BJ (cell line): ENCODE measurements around the gene MANF. TPM values are rescaled to one million over a fixed set of nuclear protein-coding genes. Genes with fewer than 3 reads are reported as not detected.

ENCODE experiments used
- CTCF ChIA-PET: fragments of 350-600 bp; formaldehyde crosslinking; extraction: SDS; loops from one replicate; lab custom pipeline; 2021; ENCODE audit warnings: antibody characterized with exemption, inconsistent platforms; lab: Yijun Ruan, JAX
- POLR2A ChIA-PET: fragments of 300-600 bp; sonication (Branson Sonifier 250); formaldehyde crosslinking; extraction: SDS; loops from one replicate; lab custom pipeline; 2021; ENCODE audit warnings: antibody characterized with exemption; lab: Charles Lee
- DNase-seq: peaks from one replicate; pipeline ENCODE4 v3.0.0-alpha.2; 2011; ENCODE audit warnings: low read depth
- H3K27me3 ChIP-seq: 2 replicates; pipeline ENCODE4 v1.6.0; 2011; ENCODE audit warnings: low read length; ENCODE audit not compliant: control insufficient read depth, insufficient read depth
- H3K36me3 ChIP-seq: 2 replicates; pipeline ENCODE4 v1.5.1; 2011; ENCODE audit warnings: low read length; ENCODE audit not compliant: control insufficient read depth, insufficient read depth
- H3K4me3 ChIP-seq: 2 replicates; pipeline ENCODE4 v1.5.1; 2011; ENCODE audit warnings: low read depth, mild to moderate bottlenecking, control low read depth, low read length
- CTCF ChIP-seq: IDR thresholded peaks from 2 replicates; pipeline ENCODE4 v1.5.1; 2011; ENCODE audit warnings: low read depth, mild to moderate bottlenecking, control low read depth, inconsistent platforms, low read length, moderate library complexity; ENCODE audit not compliant: insufficient read depth
- polyA plus RNA-seq: library from polyadenylated mRNA; depleted of rRNA; stranded (reverse); fragments of >200 nt; gene quantifications from 2 replicates; pipeline ENCODE4 v1.2.3, GENCODE V29; 2011

Gene MANF
- polyA plus RNA-seq, 1 experiment: 21.5 TPM

- DNase-seq: no peak
- H3K27me3 ChIP-seq: no peaks in the 10 kb centered on the region
- no peak overlapping the region for H3K4me3 ChIP-seq
- ChIA-PET POLR2A (interaction anchor here (0.6 kb wide), 1 partner anchor 142 kb away, joined by 15 read pairs; no protein-coding TSS in a partner anchor), CTCF (no interaction called here)
- peaks cover 26% of the 10 kb centered on the region for H3K36me3 ChIP-seq
- TF ChIP-seq CTCF: no peak
These were observed 8.0 kb downstream of the MANF start for GRCh38 chr3:51393134-51393495.

GRCh38 chr3:51393564-51393963 is 8.5 kb downstream of the MANF start:
- no peak for DNase-seq
- CTCF ChIA-PET: no interaction called here
- POLR2A ChIA-PET: interaction anchor here (0.6 kb wide), 2 partner anchors 142 to 265 kb away, joined by 4 to 15 read pairs; no protein-coding TSS in a partner anchor
- Histone ChIP-seq H3K36me3 (peaks cover 26% of the 10 kb centered on the region), H3K4me3 (no peak overlapping the region), H3K27me3 (no peaks in the 10 kb centered on the region)
- no peak for TF ChIP-seq CTCF

GRCh38 chr3:51394541-51394940 is 9.4 kb downstream of the MANF start:
- no peaks in the 10 kb centered on the region for H3K27me3 ChIP-seq
- H3K4me3 ChIP-seq: no peak overlapping the region
- peaks cover 24% of the 10 kb centered on the region for H3K36me3 ChIP-seq
- no peak for TF ChIP-seq CTCF
- no peak for DNase-seq
- ChIA-PET POLR2A (no interaction called here), CTCF (no interaction called here)

- Histone ChIP-seq H3K36me3 (peaks cover 26% of the 10 kb centered on the region), H3K4me3 (no peak overlapping the region), H3K27me3 (no peaks in the 10 kb centered on the region)
- POLR2A ChIA-PET: interaction anchor here (0.6 kb wide), 1 partner anchor 147 kb away, joined by 4 read pairs; no protein-coding TSS in a partner anchor
- CTCF ChIA-PET: interaction anchor here (0.8 kb wide), 1 partner anchor 39 kb away, joined by 3 read pairs; no protein-coding TSS in a partner anchor
- no peak for DNase-seq
- TF ChIP-seq CTCF: no peak
These were observed 10.6 kb downstream of the MANF start for GRCh38 chr3:51395493-51396213.

GRCh38 chr3:51396401-51396800 is 11.3 kb downstream of the MANF start:
- Histone ChIP-seq H3K27me3 (no peaks in the 10 kb centered on the region), H3K36me3 (peaks cover 26% of the 10 kb centered on the region), H3K4me3 (no peak overlapping the region)
- TF ChIP-seq CTCF: no peak
- ChIA-PET CTCF (interaction anchor here (0.8 kb wide), 1 partner anchor 38 kb away, joined by 3 read pairs; no protein-coding TSS in a partner anchor), POLR2A (interaction anchor here (0.6 kb wide), 1 partner anchor 146 kb away, joined by 4 read pairs; no protein-coding TSS in a partner anchor)
- DNase-seq: no peak
